WERI-Rb-1 (cell line): ENCODE results near the gene ENOX1.

Experiments
- DNase-seq: peaks from one replicate; pipeline ENCODE4 v3.0.0-alpha.2; 2020
- H3K27ac ChIP-seq: fragments of 250-450 bp; sonication (Bioruptor Pico); 2 replicates; pipeline ENCODE4 v1.5.1; 2020; ENCODE audit warnings: mild to moderate bottlenecking, moderate library complexity
- H3K27me3 ChIP-seq: fragments of 250-450 bp; sonication (Bioruptor Pico); 2 replicates; pipeline ENCODE4 v1.5.1; 2021; ENCODE audit warnings: mild to moderate bottlenecking, low read depth, moderate library complexity; ENCODE audit not compliant: insufficient read depth, severe bottlenecking
- H3K36me3 ChIP-seq: fragments of 250-450 bp; sonication (Bioruptor Pico); 2 replicates; pipeline ENCODE4 v1.5.1; 2020; ENCODE audit warnings: mild to moderate bottlenecking, moderate library complexity
- H3K4me3 ChIP-seq: 2 replicates; pipeline ENCODE4 v1.5.1; 2011; ENCODE audit warnings: low read depth, mild to moderate bottlenecking, control low read depth, low read length
- H3K9me3 ChIP-seq: fragments of 250-450 bp; sonication (Bioruptor Pico); 2 replicates; pipeline ENCODE4 v1.5.1; 2021; ENCODE audit warnings: mild to moderate bottlenecking, moderate library complexity; ENCODE audit not compliant: severe bottlenecking
- CTCF ChIP-seq: IDR thresholded peaks from 2 replicates; pipeline ENCODE4 v1.5.1; 2011; ENCODE audit warnings: low read depth, mild to moderate bottlenecking, control low read depth, inconsistent platforms, low read length

ENOX1 gene

GRCh38 chr13:43665388-43665787, 121.4 kb downstream of the ENOX1 start:
- Histone ChIP-seq H3K27ac (no peak overlapping the region), H3K4me3 (no peak overlapping the region)

GRCh38 chr13:43664700-43665191, 122.0 kb downstream of the ENOX1 start:
- Histone ChIP-seq H3K4me3 (no peak overlapping the region), H3K27me3 (no peaks in the 10 kb centered on the region), H3K27ac (no peak overlapping the region), H3K9me3 (no peaks in the 10 kb centered on the region), H3K36me3 (no peaks in the 10 kb centered on the region)
- peak; percentile 88 for DNase-seq
- no peak for TF ChIP-seq CTCF

More at GRCh38 chr13:43665388-43665787, 121.4 kb downstream of the ENOX1 start:
- H3K27me3 ChIP-seq, result no peaks in the 10 kb centered on the region
- DNase-seq, result no peak
- no peaks in the 10 kb centered on the region for H3K36me3 ChIP-seq
- no peaks in the 10 kb centered on the region for H3K9me3 ChIP-seq
- TF ChIP-seq CTCF, result no peak

- Histone ChIP-seq H3K27ac (no peak overlapping the region), H3K27me3 (no peaks in the 10 kb centered on the region), H3K4me3 (no peak overlapping the region), H3K9me3 (no peaks in the 10 kb centered on the region), H3K36me3 (no peaks in the 10 kb centered on the region)
- DNase-seq, result no peak
- no peak for TF ChIP-seq CTCF
Measured at GRCh38 chr13:43663474-43664090, 123.2 kb downstream of the ENOX1 start.

- Histone ChIP-seq H3K4me3 (no peak overlapping the region), H3K27ac (no peak overlapping the region), H3K36me3 (no peaks in the 10 kb centered on the region), H3K27me3 (no peaks in the 10 kb centered on the region), H3K9me3 (no peaks in the 10 kb centered on the region)
- TF ChIP-seq CTCF, result no peak
- no peak for DNase-seq
Measured at GRCh38 chr13:43662976-43663375, 123.8 kb downstream of the ENOX1 start.

- no peak for DNase-seq
- Histone ChIP-seq H3K27ac (no peak overlapping the region), H3K27me3 (no peaks in the 10 kb centered on the region), H3K4me3 (no peak overlapping the region), H3K36me3 (no peaks in the 10 kb centered on the region), H3K9me3 (no peaks in the 10 kb centered on the region)
- TF ChIP-seq CTCF, result no peak
Measured at GRCh38 chr13:43661161-43661830, 125.5 kb downstream of the ENOX1 start.

- no peak for TF ChIP-seq CTCF
- Histone ChIP-seq H3K4me3 (no peak overlapping the region), H3K27ac (no peak overlapping the region), H3K9me3 (no peaks in the 10 kb centered on the region), H3K27me3 (no peaks in the 10 kb centered on the region), H3K36me3 (no peaks in the 10 kb centered on the region)
- DNase-seq, result no peak
Measured at GRCh38 chr13:43657485-43657884, 129.3 kb downstream of the ENOX1 start.
